Peyer's patch (tissue), 4 donors: ENCODE results near the gene TMPRSS11B.

Experiments used
- POLR2A ChIP-seq, 2 donors: fragments of 450-650 bp; IDR thresholded peaks; one replicate each; pipeline ENCODE4 v1.5.1; 2017; ENCODE audit warnings: antibody characterized with exemption in 2 of 2, mild to moderate bottlenecking in 2 of 2, moderate library complexity in 2 of 2
- TF ChIP-seq, protein P1 (sequence below), 6 experiments: fragments of 450-650 bp in 4 of 6; fragments of 200-600 bp in 2 of 6; sonication (generic) in 1 of 6; IDR thresholded peaks; one replicate each; pipeline ENCODE4 v1.5.1; 2017 to 2019; ENCODE audit warnings: antibody characterized with exemption in 6 of 6, mild to moderate bottlenecking in 3 of 6, moderate library complexity in 1 of 6

DNA sequence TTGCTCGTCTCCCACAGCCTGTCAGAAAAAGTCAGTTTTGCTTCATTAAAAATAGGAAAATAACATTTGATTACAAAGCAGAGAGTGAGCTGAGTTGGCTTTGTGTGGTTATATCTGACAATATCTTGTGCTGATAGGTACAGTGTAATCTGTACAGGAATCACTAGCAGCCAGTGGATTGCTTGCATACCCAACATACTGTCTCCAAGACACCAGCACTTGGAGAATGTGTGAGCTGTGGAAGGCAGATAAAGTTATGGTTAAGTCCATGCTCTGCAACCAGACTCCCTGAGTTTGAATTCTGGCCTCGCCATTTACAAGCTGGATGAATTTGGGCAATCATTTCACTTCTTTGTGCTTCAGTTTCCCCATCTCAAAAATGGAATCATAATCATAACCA lies 58.3 kb downstream of the TMPRSS11B start:
- TF ChIP-seq, protein P1, sequence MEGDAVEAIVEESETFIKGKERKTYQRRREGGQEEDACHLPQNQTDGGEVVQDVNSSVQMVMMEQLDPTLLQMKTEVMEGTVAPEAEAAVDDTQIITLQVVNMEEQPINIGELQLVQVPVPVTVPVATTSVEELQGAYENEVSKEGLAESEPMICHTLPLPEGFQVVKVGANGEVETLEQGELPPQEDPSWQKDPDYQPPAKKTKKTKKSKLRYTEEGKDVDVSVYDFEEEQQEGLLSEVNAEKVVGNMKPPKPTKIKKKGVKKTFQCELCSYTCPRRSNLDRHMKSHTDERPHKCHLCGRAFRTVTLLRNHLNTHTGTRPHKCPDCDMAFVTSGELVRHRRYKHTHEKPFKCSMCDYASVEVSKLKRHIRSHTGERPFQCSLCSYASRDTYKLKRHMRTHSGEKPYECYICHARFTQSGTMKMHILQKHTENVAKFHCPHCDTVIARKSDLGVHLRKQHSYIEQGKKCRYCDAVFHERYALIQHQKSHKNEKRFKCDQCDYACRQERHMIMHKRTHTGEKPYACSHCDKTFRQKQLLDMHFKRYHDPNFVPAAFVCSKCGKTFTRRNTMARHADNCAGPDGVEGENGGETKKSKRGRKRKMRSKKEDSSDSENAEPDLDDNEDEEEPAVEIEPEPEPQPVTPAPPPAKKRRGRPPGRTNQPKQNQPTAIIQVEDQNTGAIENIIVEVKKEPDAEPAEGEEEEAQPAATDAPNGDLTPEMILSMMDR (IDR thresholded peaks at IDR 0.05): no peak
- no peak for TF ChIP-seq POLR2A (IDR thresholded peaks at IDR 0.05)
